WTC11 (cell line): ENCODE measurements around the gene KLHL33.

Experiments
- CTCF ChIP-seq: fragments of 200-600 bp; IDR thresholded peaks from 2 replicates; pipeline ENCODE4 v1.8.0; 2022; ENCODE audit warnings: antibody characterized with exemption
- FOXP4 ChIP-seq: sonication (generic); formaldehyde crosslinking; IDR thresholded peaks from 2 replicates; pipeline ENCODE4 v1.8.0; 2022; ENCODE audit warnings: mild to moderate bottlenecking, missing genetic modification reagents
- ZBTB21 ChIP-seq: sonication (generic); formaldehyde crosslinking; IDR thresholded peaks from 2 replicates; pipeline ENCODE4 v1.8.1; 2023; ENCODE audit warnings: mild to moderate bottlenecking, missing genetic modification reagents, borderline replicate concordance
- ZNF121 ChIP-seq: sonication (generic); formaldehyde crosslinking; IDR thresholded peaks from 2 replicates; pipeline ENCODE4 v1.8.0; 2023; ENCODE audit warnings: missing genetic modification reagents

- no peak for TF ChIP-seq CTCF
- no peak for TF ChIP-seq ZNF121 (CRISPR knock-in tag)
- TF ChIP-seq FOXP4 (CRISPR knock-in tag), result no peak
- TF ChIP-seq ZBTB21 (CRISPR knock-in tag), result no peak
Observed at GRCh38 chr14:20386276-20386855, 49.6 kb downstream of the KLHL33 start.
